A549 (cell line): Measurements from ENCODE around the gene PALLD. TPM values are rescaled to one million over a fixed set of nuclear protein-coding genes. Genes with fewer than 3 reads are reported as not detected.

Source experiments
- ATAC-seq, 2 experiments: fragments of 200-7000 bp in 1 of 2; fragments of >200 bp in 1 of 2; cut with Nextera tagmentation in 1 of 2; cut with Tn5 transposase in 1 of 2; 3 replicates each; pipeline versions ENCODE4 v1.8.0 to v1.9.1; 2018 to 2020; ENCODE audit warnings: mild to moderate bottlenecking in 1 of 2, moderate library complexity in 1 of 2
- CTCF ChIA-PET: fragments of 300-600 bp; sonication (Branson Sonifier 250); formaldehyde crosslinking; extraction: SDS; loops from one replicate; lab custom pipeline; 2021; ENCODE audit warnings: antibody characterized with exemption, inconsistent platforms; lab: Yijun Ruan, JAX
- POLR2A ChIA-PET: fragments of 350-600 bp; formaldehyde crosslinking; extraction: SDS; loops from one replicate; lab custom pipeline; 2021; ENCODE audit warnings: antibody characterized with exemption, inconsistent platforms; lab: Yijun Ruan, JAX
- DNase-seq, 2 experiments: peaks; one replicate each; pipeline versions ENCODE4 v3.0.0 to v3.0.0-alpha.2; 2011 to 2016; ENCODE audit warnings: low read depth in 1 of 2, low spot score in 1 of 2
- FAIRE-seq: peaks from 2 replicates; lab custom pipeline; 2011; peaks lifted over from hg19 to GRCh38; lab: Jason Lieb, UNC
- H3K27ac ChIP-seq, 2 experiments: fragments of >200 bp; sonication (Bioruptor Twin); formaldehyde crosslinking; 3 replicates each; pipeline ENCODE4 v1.5.1; 2016 to 2017
- H3K4me1 ChIP-seq: fragments of >200 bp; sonication (Bioruptor Twin); formaldehyde crosslinking; 3 replicates; pipeline ENCODE4 v1.6.1; 2016
- H3K4me2 ChIP-seq: fragments of >200 bp; sonication (Bioruptor Twin); formaldehyde crosslinking; 3 replicates; pipeline ENCODE4 v1.6.1; 2016
- H3K4me3 ChIP-seq: fragments of >200 bp; sonication (Bioruptor Twin); formaldehyde crosslinking; 3 replicates; pipeline ENCODE4 v1.5.1; 2016
- H3K9me3 ChIP-seq: fragments of >200 bp; sonication (Bioruptor Twin); formaldehyde crosslinking; 3 replicates; pipeline ENCODE4 v1.6.1; 2016
- BHLHE40 ChIP-seq: IDR thresholded peaks from 2 replicates; pipeline ENCODE4 v1.6.1; 2012; ENCODE audit warnings: low read depth, low read length, inconsistent platforms
- CBX8 ChIP-seq: fragments of 200-600 bp; sonication (generic); IDR thresholded peaks from 2 replicates; pipeline ENCODE4 v1.6.1; 2016
- EP300 ChIP-seq, 2 experiments: fragments of >200 bp; sonication (Bioruptor Twin); formaldehyde crosslinking; IDR thresholded peaks; 2 replicates in 1 of 2; 3 replicates in 1 of 2; pipeline ENCODE4 v1.6.1; 2016 to 2017
- FOXS1 ChIP-seq: fragments of 250-450 bp; sonication (Bioruptor Pico); IDR thresholded peaks from 2 replicates; pipeline ENCODE4 v1.5.0; 2020; ENCODE audit warnings: mild to moderate bottlenecking, moderate library complexity
- GATA3 ChIP-seq: IDR thresholded peaks from 2 replicates; pipeline ENCODE4 v1.6.1; 2012; ENCODE audit warnings: borderline replicate concordance
- HOXA7 ChIP-seq: fragments of 250-450 bp; sonication (Bioruptor Pico); IDR thresholded peaks from 2 replicates; pipeline ENCODE4 v1.5.0; 2020; ENCODE audit warnings: mild to moderate bottlenecking, moderate library complexity
- HOXB5 ChIP-seq: fragments of 250-450 bp; sonication (Bioruptor Pico); IDR thresholded peaks from 2 replicates; pipeline ENCODE4 v1.5.0; 2020; ENCODE audit warnings: mild to moderate bottlenecking, moderate library complexity
- JUN ChIP-seq, 2 experiments: fragments of >200 bp; sonication (Bioruptor Twin); formaldehyde crosslinking; IDR thresholded peaks; 2 replicates in 1 of 2; 3 replicates in 1 of 2; pipeline ENCODE4 v1.6.1; 2016 to 2017
- JUNB ChIP-seq: fragments of >200 bp; sonication (Bioruptor Twin); formaldehyde crosslinking; IDR thresholded peaks from 2 replicates; pipeline ENCODE4 v1.6.1; 2016
- MAFK ChIP-seq: fragments of 450-650 bp; IDR thresholded peaks from 2 replicates; pipeline ENCODE4 v1.6.1; 2014; ENCODE audit not compliant: partially characterized antibody
- MAZ ChIP-seq: fragments of 150-350 bp; IDR thresholded peaks from 2 replicates; pipeline ENCODE4 v1.6.1; 2014; ENCODE audit warnings: antibody characterized with exemption, low read depth, low read length, borderline replicate concordance
- NFE2L2 ChIP-seq: fragments of 150-350 bp; conservative IDR thresholded peaks from 2 replicates; pipeline ENCODE4 v1.6.1; 2014; ENCODE audit warnings: low read length
- NPAS2 ChIP-seq: fragments of 250-450 bp; sonication (Bioruptor Pico); IDR thresholded peaks from 2 replicates; pipeline ENCODE4 v1.8.0; 2022; ENCODE audit warnings: mild to moderate bottlenecking, moderate library complexity, borderline replicate concordance
- PHF8 ChIP-seq: fragments of 200-600 bp; sonication (generic); IDR thresholded peaks from 2 replicates; pipeline ENCODE4 v1.6.1; 2016; ENCODE audit warnings: low read depth, mild to moderate bottlenecking, antibody characterized with exemption, moderate library complexity, borderline replicate concordance
- POLR2AphosphoS2 ChIP-seq: conservative IDR thresholded peaks from 2 replicates; pipeline ENCODE4 v1.6.1; 2012; ENCODE audit warnings: low read length, improper control_type of control experiment, inconsistent platforms
- RARB ChIP-seq: fragments of 250-450 bp; sonication (Bioruptor Pico); IDR thresholded peaks from 2 replicates; pipeline ENCODE4 v1.8.0; 2021; ENCODE audit warnings: mild to moderate bottlenecking, moderate library complexity
- RFX5 ChIP-seq: fragments of 450-650 bp; IDR thresholded peaks from 2 replicates; pipeline ENCODE4 v1.7.1; 2014; ENCODE audit warnings: antibody characterized with exemption, mild to moderate bottlenecking, moderate library complexity
- RNF2 ChIP-seq: fragments of 200-600 bp; sonication (generic); IDR thresholded peaks from 2 replicates; pipeline ENCODE4 v1.6.1; 2016; ENCODE audit warnings: low read depth, mild to moderate bottlenecking, antibody characterized with exemption, moderate library complexity, borderline replicate concordance
- ZFP36 ChIP-seq: fragments of 450-650 bp; IDR thresholded peaks from 2 replicates; pipeline ENCODE4 v1.6.1; 2014; ENCODE audit warnings: borderline replicate concordance; ENCODE audit not compliant: partially characterized antibody
- ZSCAN20 ChIP-seq: fragments of 250-450 bp; sonication (Bioruptor Pico); IDR thresholded peaks from 2 replicates; pipeline ENCODE4 v1.8.0; 2022; ENCODE audit warnings: mild to moderate bottlenecking, moderate library complexity
- WGBS: methylation state at CpG from one replicate; pipeline ENCODE4 v1.1.6; 2017; ENCODE audit errors: missing lambda C conversion rate; 5-methylcytosine and 5-hydroxymethylcytosine counted together
- polyA plus RNA-seq, 4 experiments: library from polyadenylated mRNA; depleted of rRNA in 3 of 4; stranded (reverse); fragments of >200 nt; fragmentation: RNase III in 1 of 4; extraction: RNeasy Plus Mini Kit Qiagen cat#74134 plus additional on column Dnase treatment in 1 of 4; gene quantifications; 2 replicates in 3 of 4; 3 replicates in 1 of 4; pipeline ENCODE4 v1.2.3, GENCODE V29; 2011 to 2017
- TF ChIP-seq, protein P1 (sequence below): fragments of 150-350 bp; IDR thresholded peaks from 2 replicates; pipeline ENCODE4 v1.6.1; 2014; ENCODE audit warnings: low read depth, mild to moderate bottlenecking, low read length
- TF ChIP-seq, protein P2 (sequence below): IDR thresholded peaks from 2 replicates; pipeline ENCODE4 v1.6.1; 2012
- TF ChIP-seq, protein P3 (sequence below): fragments of >200 bp; sonication (Bioruptor Twin); formaldehyde crosslinking; IDR thresholded peaks from 2 replicates; pipeline ENCODE4 v1.6.1; 2016
- TF ChIP-seq, protein P4 (sequence below): fragments of 250-450 bp; sonication (Bioruptor Pico); IDR thresholded peaks from 2 replicates; pipeline ENCODE4 v1.5.0; 2020; ENCODE audit warnings: low read depth, mild to moderate bottlenecking, moderate library complexity
- TF ChIP-seq, protein P5 (sequence below): fragments of 250-450 bp; sonication (Bioruptor Pico); IDR thresholded peaks from 2 replicates; pipeline ENCODE4 v1.5.0; 2021; ENCODE audit warnings: mild to moderate bottlenecking, moderate library complexity, borderline replicate concordance

PALLD gene
- polyA plus RNA-seq, 2 of the 4 experiments (the other 2 are of a cell fraction) = 88.8 to 113 TPM

DNA sequence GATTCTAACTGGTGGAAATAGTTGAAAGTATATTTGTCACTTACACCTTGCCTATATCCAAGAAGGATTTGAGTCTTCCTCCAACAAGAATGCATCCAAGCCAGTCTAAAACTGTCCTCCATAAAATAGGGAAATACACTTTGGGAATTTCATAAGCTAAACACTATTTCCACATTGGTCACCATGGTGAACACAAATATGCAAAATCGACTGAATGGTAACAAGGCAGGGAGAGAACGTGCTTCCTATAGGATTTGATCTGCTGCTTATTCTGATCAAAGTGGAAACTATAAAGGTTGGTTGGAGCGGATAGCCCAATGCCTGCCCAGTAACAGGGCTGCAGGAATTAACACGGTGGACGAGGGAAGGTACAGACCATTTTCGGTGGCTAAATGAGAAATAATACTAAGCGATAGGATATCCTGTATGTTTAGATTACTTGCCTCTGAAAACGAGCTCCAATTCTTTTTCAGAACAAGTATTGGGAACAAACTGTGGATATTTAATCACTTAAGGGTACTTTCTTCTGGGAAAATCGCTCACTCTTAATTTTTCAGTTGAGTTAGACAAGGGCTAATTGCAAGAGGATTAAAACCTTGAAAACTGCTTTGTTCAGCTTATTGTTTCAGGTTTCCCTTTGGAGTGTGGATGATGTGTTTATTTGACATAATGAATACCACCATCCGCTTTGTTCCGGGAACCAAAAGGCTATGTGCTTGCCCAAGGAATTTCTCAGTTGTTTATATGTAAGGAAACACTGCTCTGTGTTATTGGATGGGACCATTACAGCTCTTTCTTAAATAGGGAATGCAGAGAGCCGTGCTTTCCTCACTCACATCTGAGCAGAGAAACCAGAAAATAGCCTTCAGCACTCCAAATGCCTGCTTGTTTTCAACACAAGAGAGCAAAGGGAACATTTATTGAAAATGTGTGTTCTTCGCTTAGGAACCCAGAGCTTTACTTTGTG lies 318.8 kb downstream of the PALLD start (continued):
- TF ChIP-seq, protein P1, sequence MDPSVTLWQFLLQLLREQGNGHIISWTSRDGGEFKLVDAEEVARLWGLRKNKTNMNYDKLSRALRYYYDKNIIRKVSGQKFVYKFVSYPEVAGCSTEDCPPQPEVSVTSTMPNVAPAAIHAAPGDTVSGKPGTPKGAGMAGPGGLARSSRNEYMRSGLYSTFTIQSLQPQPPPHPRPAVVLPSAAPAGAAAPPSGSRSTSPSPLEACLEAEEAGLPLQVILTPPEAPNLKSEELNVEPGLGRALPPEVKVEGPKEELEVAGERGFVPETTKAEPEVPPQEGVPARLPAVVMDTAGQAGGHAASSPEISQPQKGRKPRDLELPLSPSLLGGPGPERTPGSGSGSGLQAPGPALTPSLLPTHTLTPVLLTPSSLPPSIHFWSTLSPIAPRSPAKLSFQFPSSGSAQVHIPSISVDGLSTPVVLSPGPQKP = no peak
- TF ChIP-seq MAFK = no peak
- TF ChIP-seq GATA3 = no peak
- no peak for TF ChIP-seq RFX5
- no peak for TF ChIP-seq EP300 (IDR thresholded peaks at IDR 0.05)
- TF ChIP-seq HOXA7 = no peak
- no peak for TF ChIP-seq NPAS2 (CRISPR knock-in tag)

DNA sequence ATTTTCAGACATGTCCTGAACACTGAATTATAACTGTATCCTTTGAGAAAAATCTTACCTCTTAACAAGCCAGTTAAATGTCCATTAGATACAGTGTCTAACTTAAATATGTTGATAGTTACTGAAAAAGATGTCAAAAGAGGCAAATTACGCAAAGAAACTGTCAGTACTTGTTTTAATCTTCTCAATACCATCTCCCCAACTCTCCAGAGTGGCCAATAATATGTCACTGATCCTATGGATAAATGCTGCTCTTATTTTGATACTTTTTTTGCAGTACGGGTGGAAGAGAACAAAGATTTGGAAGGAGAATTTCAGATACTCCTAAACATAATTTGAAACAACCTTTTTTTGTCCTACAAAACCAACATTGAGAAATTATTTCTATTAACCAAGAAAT lies 320.5 kb downstream of the PALLD start:
- Histone ChIP-seq H3K27ac (peak overlapping the region; percentile 78 to 88), H3K9me3 (no peaks in the 10 kb centered on the region)
- ATAC-seq (peak in 1 of 2 experiments; percentile 39; a peak in 3 of 6 replicates), DNase-seq (peak in 1 of 2 experiments; percentile 25)
- CTCF ChIA-PET = interaction anchor here (1.6 to 3.2 kb wide), 2 partner anchors 14 to 107 kb away, joined by 6 to 9 read pairs; no protein-coding TSS in a partner anchor
- POLR2A ChIA-PET = interaction anchor here (0.6 to 2.2 kb wide), 4 partner anchors 14 to 1270 kb away, joined by 3 to 76 read pairs (median 4); no protein-coding TSS in a partner anchor
- WGBS = 33% methylated on average over 2 of the region's 2 CpGs
- no peak for TF ChIP-seq CBX8
- TF ChIP-seq JUN (IDR thresholded peaks at IDR 0.05) = no peak
- no peak for TF ChIP-seq POLR2AphosphoS2
- no peak for TF ChIP-seq FOXS1 (CRISPR knock-in tag)
- TF ChIP-seq, all 56 proteins: peak for 0
- Histone ChIP-seq H3K4me1 (peaks cover 43% of the 10 kb centered on the region), H3K4me3 (peak overlapping the region; percentile 20; the same call in 1 of the 3 replicates), H3K4me2 (peak overlapping the region; percentile 83)
- FAIRE-seq = no peak

DNA sequence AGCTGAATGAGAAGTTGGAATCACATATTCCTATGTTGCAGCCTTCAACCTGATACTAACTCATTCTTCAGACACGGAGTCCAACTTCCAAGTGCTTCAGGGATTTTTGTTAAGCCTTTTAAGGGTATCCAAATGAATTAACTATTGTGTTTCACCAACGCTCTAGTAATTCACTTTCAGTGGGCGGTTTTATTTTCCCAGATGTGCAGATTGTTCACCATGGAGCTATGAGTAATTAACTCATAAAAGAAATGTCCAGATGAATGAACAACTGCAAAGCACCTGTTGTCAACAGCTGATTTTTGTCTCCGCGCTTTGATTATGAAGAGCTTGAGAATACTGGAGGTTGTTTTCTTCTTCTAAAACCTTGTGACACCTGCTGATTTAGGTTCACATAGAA lies 325.6 kb downstream of the PALLD start:
- TF ChIP-seq, protein P2, sequence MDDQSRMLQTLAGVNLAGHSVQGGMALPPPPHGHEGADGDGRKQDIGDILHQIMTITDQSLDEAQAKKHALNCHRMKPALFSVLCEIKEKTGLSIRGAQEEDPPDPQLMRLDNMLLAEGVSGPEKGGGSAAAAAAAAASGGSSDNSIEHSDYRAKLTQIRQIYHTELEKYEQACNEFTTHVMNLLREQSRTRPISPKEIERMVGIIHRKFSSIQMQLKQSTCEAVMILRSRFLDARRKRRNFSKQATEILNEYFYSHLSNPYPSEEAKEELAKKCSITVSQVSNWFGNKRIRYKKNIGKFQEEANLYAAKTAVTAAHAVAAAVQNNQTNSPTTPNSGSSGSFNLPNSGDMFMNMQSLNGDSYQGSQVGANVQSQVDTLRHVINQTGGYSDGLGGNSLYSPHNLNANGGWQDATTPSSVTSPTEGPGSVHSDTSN = no peak
- TF ChIP-seq HOXA7 = no peak
- TF ChIP-seq, protein P3, sequence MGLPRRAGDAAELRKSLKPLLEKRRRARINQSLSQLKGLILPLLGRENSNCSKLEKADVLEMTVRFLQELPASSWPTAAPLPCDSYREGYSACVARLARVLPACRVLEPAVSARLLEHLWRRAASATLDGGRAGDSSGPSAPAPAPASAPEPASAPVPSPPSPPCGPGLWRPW = no peak
- no peak for TF ChIP-seq RNF2
- TF ChIP-seq MAFK = no peak
- TF ChIP-seq, protein P4, sequence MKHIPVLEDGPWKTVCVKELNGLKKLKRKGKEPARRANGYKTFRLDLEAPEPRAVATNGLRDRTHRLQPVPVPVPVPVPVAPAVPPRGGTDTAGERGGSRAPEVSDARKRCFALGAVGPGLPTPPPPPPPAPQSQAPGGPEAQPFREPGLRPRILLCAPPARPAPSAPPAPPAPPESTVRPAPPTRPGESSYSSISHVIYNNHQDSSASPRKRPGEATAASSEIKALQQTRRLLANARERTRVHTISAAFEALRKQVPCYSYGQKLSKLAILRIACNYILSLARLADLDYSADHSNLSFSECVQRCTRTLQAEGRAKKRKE (CRISPR knock-in tag) = no peak
- TF ChIP-seq HOXB5 (CRISPR knock-in tag) = no peak
- TF ChIP-seq CBX8 = no peak
- TF ChIP-seq BHLHE40 = no peak
- TF ChIP-seq RFX5 = no peak
- TF ChIP-seq JUNB = no peak
- no peak for TF ChIP-seq FOXS1 (CRISPR knock-in tag)
- no peak for TF ChIP-seq RARB (CRISPR knock-in tag)
- TF ChIP-seq ZSCAN20 (CRISPR knock-in tag) = no peak
- no peak for TF ChIP-seq PHF8
- no peak for TF ChIP-seq MAZ
- TF ChIP-seq, protein P5, sequence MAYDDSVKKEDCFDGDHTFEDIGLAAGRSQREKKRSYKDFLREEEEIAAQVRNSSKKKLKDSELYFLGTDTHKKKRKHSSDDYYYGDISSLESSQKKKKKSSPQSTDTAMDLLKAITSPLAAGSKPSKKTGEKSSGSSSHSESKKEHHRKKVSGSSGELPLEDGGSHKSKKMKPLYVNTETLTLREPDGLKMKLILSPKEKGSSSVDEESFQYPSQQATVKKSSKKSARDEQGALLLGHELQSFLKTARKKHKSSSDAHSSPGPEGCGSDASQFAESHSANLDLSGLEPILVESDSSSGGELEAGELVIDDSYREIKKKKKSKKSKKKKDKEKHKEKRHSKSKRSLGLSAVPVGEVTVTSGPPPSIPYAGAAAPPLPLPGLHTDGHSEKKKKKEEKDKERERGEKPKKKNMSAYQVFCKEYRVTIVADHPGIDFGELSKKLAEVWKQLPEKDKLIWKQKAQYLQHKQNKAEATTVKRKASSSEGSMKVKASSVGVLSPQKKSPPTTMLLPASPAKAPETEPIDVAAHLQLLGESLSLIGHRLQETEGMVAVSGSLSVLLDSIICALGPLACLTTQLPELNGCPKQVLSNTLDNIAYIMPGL (CRISPR knock-in tag) = no peak
- no peak for TF ChIP-seq ZFP36
- TF ChIP-seq NFE2L2 = no peak
- Histone ChIP-seq H3K4me1 (peaks cover 14% of the 10 kb centered on the region), H3K9me3 (no peaks in the 10 kb centered on the region), H3K27ac (no peak overlapping the region), H3K4me2 (no peak overlapping the region), H3K4me3 (no peak overlapping the region)
- ATAC-seq = no peak
- ChIA-PET CTCF (no interaction called here), POLR2A (interaction anchor here (2.0 kb wide), 1 partner anchor 10 kb away, joined by 7 read pairs; no protein-coding TSS in a partner anchor)
- WGBS = 93% methylated on average over 5 of the region's 5 CpGs
- FAIRE-seq = no peak
- DNase-seq = no peak
